Thyroid gland (tissue), 4 donors: ENCODE data around the gene LILRA6.
"Not testable (repeated sequence)": the region's sequence is repeated elsewhere in the genome, so short reads cannot be mapped to it uniquely, and the experiment has no call there.

Experiments
- POLR2A ChIP-seq, 2 donors: fragments of 450-650 bp; IDR thresholded peaks; one replicate each; pipeline ENCODE4 v1.6.1; 2017; ENCODE audit warnings: antibody characterized with exemption in 2 of 2, mild to moderate bottlenecking in 2 of 2, moderate library complexity in 1 of 2
- TF ChIP-seq, protein P1 (sequence below), 6 experiments: fragments of 200-600 bp in 3 of 6; fragments of 450-650 bp in 3 of 6; sonication (generic) in 3 of 6; IDR thresholded peaks; one replicate each; pipeline ENCODE4 v1.5.1; 2016 to 2019; ENCODE audit warnings: antibody characterized with exemption in 6 of 6, mild to moderate bottlenecking in 2 of 6, inconsistent platforms in 1 of 6, moderate library complexity in 1 of 6

DNA sequence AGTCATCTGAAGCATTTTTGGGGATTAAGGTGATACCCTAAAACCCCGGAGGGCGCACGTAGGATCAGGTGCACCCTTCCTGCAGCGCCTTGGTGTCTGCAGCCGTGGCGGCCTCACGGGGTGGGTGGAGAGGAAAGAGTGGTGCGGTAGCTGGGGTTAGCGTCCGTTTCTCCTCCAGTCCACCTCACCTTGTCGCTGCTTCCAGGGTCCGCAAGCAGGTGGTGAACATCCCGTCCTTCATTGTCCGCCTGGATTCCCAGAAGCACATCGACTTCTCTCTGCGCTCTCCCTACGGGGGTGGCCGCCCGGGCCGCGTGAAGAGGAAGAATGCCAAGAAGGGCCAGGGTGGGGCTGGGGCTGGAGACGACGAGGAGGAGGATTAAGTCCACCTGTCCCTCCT is 35.4 kb downstream of the LILRA6 start:
- TF ChIP-seq, protein P1, sequence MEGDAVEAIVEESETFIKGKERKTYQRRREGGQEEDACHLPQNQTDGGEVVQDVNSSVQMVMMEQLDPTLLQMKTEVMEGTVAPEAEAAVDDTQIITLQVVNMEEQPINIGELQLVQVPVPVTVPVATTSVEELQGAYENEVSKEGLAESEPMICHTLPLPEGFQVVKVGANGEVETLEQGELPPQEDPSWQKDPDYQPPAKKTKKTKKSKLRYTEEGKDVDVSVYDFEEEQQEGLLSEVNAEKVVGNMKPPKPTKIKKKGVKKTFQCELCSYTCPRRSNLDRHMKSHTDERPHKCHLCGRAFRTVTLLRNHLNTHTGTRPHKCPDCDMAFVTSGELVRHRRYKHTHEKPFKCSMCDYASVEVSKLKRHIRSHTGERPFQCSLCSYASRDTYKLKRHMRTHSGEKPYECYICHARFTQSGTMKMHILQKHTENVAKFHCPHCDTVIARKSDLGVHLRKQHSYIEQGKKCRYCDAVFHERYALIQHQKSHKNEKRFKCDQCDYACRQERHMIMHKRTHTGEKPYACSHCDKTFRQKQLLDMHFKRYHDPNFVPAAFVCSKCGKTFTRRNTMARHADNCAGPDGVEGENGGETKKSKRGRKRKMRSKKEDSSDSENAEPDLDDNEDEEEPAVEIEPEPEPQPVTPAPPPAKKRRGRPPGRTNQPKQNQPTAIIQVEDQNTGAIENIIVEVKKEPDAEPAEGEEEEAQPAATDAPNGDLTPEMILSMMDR (IDR thresholded peaks at IDR 0.05), result not testable (repeated sequence)
- not testable (repeated sequence) for TF ChIP-seq POLR2A (IDR thresholded peaks at IDR 0.05)
